ENCODE measurements around the gene PRR18.
A peak's percentile ranks its signal among the peaks of the same experiment; 100 is the strongest.

Gene PRR18

DNA sequence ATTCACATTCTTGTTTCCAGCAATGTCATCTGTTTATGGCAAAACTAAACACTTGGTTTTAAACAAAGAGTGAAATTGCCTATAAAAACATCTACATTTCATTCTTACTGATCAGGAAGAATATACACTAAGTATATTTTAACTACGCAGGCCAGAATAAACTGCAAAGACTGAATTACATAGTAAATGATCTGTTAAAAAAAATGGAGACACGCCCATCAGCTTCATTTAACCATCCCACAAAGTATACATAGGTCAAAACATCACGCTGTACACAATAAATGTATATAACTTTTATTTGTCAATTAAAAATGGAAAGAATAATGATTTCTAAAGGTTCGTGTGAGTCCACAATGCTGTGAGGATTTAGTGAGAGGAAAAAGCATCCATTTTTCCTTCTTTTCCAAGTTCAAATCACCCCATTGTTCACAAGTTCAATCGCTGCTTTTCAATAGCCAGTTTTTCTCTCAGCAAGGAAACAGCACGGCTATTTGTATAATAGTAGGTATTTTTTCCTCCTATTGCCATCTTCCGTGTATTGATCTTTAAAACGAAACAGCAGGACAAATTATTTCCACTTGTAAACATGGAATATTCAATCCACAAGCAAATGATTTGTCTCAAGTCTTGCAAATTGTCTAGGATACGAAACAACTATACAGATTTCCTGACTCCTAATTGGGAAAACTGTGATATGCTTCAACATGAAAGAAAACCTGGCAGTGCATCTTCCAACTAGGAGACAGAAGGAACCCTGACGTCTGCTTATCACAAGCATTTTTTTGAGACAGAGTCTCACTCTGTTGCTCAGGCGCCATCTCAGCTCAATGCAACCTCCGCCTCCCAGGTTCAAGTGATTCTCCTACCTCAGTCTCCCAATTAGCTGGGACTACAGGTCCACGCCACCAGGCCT, 23.6 kb upstream of the PRR18 start:
- TF ChIP-seq POLR2AphosphoS5 (IDR thresholded peaks at IDR 0.05; ENCODE audit: low read depth, low read length) (no peak), POLR2A (IDR thresholded peaks at IDR 0.05; ENCODE audit: low read depth, low read length) (no peak), TAF1 (IDR thresholded peaks at IDR 0.05; ENCODE audit: borderline replicate concordance, low read depth, low read length) (no peak)
- no peak for DNase-seq (ENCODE audit: insufficient read length)
- no peak for FAIRE-seq

DNA sequence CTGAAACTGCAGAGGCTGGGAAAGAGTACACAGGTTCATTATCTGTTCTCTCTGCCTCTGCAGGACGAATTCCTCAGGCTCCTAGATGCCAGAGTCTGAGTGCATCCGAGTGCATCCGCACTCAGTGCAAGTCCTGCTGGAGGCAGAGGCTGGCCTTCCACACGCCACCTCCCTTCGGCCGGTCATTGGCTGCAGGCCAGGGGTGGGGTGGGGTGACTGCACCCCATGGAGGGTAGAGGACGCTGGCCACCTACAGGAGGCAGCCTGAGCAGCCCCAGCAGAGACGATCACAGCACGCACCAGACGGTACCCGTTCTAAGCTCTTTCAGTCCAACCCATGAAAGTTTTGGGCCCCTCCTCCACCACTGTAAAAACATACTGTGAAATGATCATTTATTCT, 22.4 kb upstream of the PRR18 start:
- FAIRE-seq (no peak), DNase-seq (ENCODE audit: insufficient read length) (no peak)
- TF ChIP-seq POLR2AphosphoS5 (IDR thresholded peaks at IDR 0.05; ENCODE audit: low read depth, low read length) (0 out of 2 replicates have a peak, but pooled peaks have one; percentile 37), POLR2A (IDR thresholded peaks at IDR 0.05; ENCODE audit: low read depth, low read length) (no peak)

DNA sequence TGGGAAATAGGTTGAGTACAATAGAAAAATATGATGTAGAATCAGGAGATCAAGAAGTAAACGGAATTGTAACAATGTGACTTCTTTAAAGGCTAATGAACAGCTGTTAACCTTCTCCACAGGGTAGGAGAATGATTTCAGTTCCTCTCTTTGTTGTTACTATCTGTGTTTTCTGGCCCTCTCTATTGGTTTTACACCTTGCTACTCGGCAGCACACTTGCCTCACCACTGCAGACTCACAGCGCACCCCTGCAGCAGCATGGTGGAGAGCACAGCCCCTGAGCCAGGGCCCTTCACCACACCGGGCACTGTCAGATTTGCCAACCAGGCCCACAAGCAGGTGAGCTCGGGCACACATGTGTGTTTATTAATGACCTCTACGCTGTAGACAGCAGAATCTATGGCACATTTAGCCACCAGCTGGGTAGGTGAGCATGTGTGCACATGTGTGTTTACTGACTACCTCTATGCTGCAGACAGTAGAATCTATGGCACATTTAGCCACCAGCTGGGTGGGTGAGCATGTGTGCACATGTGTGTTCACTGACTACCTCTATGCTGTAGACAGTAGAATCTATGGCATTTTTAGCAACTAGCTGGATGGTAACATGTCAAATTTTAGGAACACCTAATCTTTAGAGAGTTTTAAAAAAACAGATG, 17.3 kb upstream of the PRR18 start:
- DNase-seq (ENCODE audit: insufficient read length) (no peak), FAIRE-seq (peak; percentile 76)
- TF ChIP-seq TAF1 (IDR thresholded peaks at IDR 0.05; ENCODE audit: borderline replicate concordance, low read depth, low read length), result no peak
- TF ChIP-seq POLR2AphosphoS5 (IDR thresholded peaks at IDR 0.05; ENCODE audit: low read depth, low read length), result no peak
- no peak for TF ChIP-seq POLR2A (IDR thresholded peaks at IDR 0.05; ENCODE audit: low read depth, low read length)

DNA sequence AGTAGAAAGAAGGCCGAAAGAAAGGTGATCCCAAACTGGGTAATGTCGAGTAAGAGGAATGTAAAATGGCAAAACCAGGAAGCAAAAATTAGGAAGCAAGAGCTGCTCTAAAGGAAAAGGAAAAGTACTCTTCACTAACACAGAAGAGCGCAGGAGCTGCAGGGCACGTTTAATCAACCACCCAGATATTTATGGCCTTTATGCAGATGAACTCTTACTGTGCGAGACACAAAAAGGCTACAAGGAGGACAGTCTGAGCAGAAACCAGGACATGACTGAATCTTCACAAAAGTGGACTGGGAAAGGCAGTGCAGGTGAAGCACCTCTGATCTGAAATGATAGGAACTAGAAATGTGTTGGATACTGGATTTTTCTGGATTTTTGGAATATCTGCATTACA, 15.2 kb upstream of the PRR18 start:
- no peak for FAIRE-seq
- no peak for DNase-seq (ENCODE audit: insufficient read length)
- TF ChIP-seq POLR2A (IDR thresholded peaks at IDR 0.05; ENCODE audit: low read depth, low read length) (no peak), POLR2AphosphoS5 (IDR thresholded peaks at IDR 0.05; ENCODE audit: low read depth, low read length) (no peak), TAF1 (IDR thresholded peaks at IDR 0.05; ENCODE audit: borderline replicate concordance, low read depth, low read length) (no peak)

DNA sequence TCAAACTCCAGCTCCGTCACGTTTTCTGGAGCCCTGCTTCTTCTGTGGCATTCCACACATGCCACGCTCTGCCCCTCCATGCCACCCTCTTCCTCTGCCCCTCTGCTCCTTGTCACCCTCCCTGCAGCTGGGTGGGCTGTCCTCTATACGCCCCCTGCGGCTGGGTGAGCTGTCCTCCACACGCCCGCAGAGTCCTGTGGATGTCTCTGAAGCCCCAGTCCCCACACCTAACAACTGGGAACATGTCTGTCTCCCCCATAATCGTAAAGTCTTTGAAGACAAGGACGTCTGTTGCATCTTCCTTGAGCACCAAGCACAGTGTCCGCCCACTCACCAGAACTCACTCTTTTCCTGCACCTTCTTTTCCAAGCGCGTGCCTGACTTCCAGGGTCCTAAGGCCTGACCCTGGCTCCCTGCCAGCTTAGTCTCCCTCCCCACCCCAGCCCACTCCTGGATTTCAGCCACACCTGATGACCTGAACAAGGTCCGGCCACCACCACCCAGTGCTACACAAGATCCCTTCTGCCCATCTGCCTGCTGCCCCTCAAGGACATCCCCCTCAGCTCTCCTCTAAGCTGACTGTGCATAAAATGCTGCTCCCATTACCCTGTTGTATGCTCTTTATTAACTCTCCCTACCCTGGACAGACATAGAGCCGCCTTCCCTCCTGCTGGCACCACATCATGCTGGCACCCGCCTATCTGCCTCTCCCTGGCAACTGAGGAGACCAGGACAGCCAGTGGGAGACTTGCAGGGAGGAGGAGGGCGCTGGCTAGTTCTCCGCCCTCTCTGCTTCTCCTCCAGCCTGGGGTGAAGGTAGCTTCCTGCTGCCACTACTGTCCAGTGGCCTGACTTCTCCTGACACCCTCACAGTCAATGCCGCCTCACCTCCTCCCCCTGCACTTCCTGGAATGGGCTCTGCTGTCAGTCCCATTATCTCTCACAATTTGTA, 10.7 kb upstream of the PRR18 start:
- TF ChIP-seq POLR2AphosphoS5 (IDR thresholded peaks at IDR 0.05; ENCODE audit: low read depth, low read length) (peak; percentile 64; the same call in 1 of the 2 replicates), POLR2A (IDR thresholded peaks at IDR 0.05; ENCODE audit: low read depth, low read length) (peak; percentile 47; the same call in 1 of the 2 replicates), TAF1 (IDR thresholded peaks at IDR 0.05; ENCODE audit: borderline replicate concordance, low read depth, low read length) (no peak)
- FAIRE-seq, result no peak

DNA sequence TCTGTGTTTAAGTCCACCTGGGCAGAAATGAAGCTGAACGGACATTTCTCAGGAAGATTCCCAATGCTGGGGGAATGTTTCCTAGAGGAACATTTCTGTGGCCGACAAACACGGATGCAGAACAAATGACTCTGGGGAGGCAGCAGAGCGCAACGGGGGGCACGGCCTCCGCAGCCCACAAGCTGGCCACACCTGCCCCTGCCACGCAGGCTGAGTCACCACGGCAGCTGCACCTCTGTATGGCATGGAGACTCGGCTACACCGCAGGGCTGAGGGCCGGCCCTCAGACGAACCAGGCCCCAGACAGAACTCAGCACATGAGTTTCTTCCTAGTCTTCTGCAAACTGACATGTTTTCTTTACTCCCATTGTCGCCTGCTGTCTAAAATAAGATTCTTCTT, 10.0 kb upstream of the PRR18 start:
- DNase-seq (ENCODE audit: insufficient read length), result no peak
- no peak for FAIRE-seq
- no peak for TF ChIP-seq POLR2A (IDR thresholded peaks at IDR 0.05; ENCODE audit: low read depth, low read length)
- TF ChIP-seq TAF1 (IDR thresholded peaks at IDR 0.05; ENCODE audit: borderline replicate concordance, low read depth, low read length), result no peak
- TF ChIP-seq POLR2AphosphoS5 (IDR thresholded peaks at IDR 0.05; ENCODE audit: low read depth, low read length), result no peak

More for the DNA sequence above, 10.7 kb upstream of the PRR18 start:
- no peak for DNase-seq (ENCODE audit: insufficient read length)

DNA sequence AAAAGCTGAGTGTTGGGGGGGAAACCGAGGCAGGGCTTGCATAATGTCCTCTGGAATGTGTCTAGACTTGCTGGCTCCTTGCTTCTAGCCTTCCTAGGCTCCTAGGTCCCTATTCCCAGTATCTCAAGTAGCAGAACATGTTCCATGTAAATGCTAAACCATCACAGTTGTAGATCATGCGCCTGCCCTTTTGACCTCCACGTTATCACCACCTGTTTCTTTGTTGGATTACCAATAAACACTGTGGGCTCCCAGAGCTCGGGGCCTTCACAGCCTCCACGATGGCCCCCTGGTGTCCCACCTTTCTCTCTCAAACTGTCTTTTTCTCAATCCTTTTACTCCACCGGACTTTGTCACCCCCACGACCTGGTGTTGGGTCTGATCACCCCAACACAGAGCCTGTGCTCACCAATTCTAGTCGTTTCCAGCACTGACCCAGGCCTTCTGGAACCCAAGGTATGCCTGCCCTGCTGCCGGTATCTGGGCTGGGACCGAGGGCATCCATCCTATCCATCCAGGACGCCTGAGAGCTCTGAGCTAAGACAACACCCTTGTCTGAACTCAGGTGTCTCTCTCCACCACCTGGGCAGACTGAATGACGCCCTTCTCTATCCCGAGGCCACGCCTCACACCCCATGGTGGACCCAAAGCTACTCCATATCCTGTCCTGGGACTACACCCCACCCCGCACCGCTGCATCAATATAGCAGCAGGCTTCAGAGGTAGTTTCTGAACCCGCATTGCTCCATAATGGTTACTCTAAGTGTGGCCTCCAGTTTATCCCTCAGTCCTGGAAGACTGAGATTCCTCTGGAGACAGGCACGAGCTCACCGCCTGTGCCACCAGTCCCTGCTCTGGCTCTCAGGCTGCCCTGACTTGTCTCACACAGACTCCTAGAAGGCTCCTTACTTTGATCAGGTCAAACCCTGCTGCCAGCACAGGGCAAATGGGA, 9.3 kb upstream of the PRR18 start:
- DNase-seq (ENCODE audit: insufficient read length) (no peak), FAIRE-seq (no peak)
- TF ChIP-seq POLR2AphosphoS5 (IDR thresholded peaks at IDR 0.05; ENCODE audit: low read depth, low read length) (no peak), POLR2A (IDR thresholded peaks at IDR 0.05; ENCODE audit: low read depth, low read length) (no peak), TAF1 (IDR thresholded peaks at IDR 0.05; ENCODE audit: borderline replicate concordance, low read depth, low read length) (no peak)

DNA sequence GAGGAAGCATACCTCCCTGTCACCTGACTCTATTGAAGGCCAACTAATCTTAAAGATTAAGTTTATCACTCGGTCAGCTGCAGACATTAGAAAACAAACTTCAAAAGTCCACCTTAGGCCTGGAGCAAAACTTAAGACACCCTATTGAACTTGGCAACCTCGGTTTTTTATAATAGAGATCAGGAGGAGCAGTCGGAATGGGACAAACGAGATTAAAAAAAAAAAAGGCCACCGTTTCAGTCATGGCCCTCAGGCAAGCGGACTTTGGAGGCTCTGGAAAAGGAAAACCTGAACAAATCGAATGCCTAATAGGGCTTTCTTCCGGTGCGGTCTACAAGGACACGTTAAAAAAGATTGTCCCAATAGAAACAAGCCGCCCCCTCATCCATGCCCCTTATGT, 7.2 kb upstream of the PRR18 start:
- TF ChIP-seq POLR2AphosphoS5 (IDR thresholded peaks at IDR 0.05; ENCODE audit: low read depth, low read length) (no peak), TAF1 (IDR thresholded peaks at IDR 0.05; ENCODE audit: borderline replicate concordance, low read depth, low read length) (no peak), POLR2A (IDR thresholded peaks at IDR 0.05; ENCODE audit: low read depth, low read length) (no peak)
- no peak for DNase-seq (ENCODE audit: insufficient read length)
- no peak for FAIRE-seq

DNA sequence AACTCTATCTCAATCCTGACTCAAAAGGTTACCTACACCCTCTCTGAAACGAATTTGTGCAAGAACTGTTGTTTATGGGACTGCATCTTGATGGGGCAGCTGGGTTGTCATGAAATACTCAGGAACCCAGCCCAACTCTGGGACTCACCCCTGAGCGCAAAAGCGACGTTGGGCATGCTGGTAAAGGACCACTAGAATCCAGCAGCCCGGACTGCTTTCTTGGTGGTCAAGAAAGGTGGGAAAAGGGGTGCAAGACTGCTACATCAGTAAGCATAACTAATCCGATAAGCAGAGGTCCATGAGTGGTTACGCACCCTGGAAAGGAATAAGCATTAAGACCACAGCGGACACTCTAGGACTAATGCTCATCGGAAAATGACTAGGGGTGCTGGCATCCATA, 6.3 kb upstream of the PRR18 start:
- DNase-seq (ENCODE audit: insufficient read length) (no peak), FAIRE-seq (no peak)
- TF ChIP-seq POLR2A (IDR thresholded peaks at IDR 0.05; ENCODE audit: low read depth, low read length) (no peak), POLR2AphosphoS5 (IDR thresholded peaks at IDR 0.05; ENCODE audit: low read depth, low read length) (no peak), TAF1 (IDR thresholded peaks at IDR 0.05; ENCODE audit: borderline replicate concordance, low read depth, low read length) (no peak)

Data from GM12892 (cell line).